GM12865 (cell line): ENCODE data around the gene CYFIP2.

Experiments
- DNase-seq: peaks from one replicate; pipeline ENCODE4 v3.0.0; 2010; ENCODE audit warnings: low read depth
- H3K4me3 ChIP-seq: 2 replicates; pipeline ENCODE4 v1.5.1; 2011; ENCODE audit warnings: mild to moderate bottlenecking, low read depth, low read length, control low read depth
- CTCF ChIP-seq: IDR thresholded peaks from 2 replicates; pipeline ENCODE4 v1.5.1; 2011; ENCODE audit warnings: low read length, control low read depth, low read depth, inconsistent platforms; ENCODE audit not compliant: insufficient read depth; ENCODE audit errors: missing control alignments

CYFIP2 gene

DNA sequence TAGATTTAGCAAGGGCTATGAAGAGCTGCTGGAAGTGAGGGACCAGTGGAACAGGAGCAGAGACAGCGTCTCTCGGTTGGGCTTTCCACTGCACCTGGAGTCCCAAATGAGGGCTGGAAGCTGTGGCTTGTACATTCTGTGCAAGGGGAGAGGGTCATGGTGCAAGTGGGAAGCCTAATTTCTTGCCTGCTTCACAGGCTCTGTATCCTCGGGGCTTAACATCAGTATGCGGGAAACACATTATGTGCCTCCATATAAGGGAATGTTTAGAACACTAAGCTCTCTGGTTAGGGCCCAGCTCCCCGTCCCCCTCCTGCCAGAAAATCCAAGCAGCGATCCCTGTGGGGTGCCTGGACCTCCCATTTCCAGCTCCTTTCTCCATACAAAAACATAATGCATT is 105.0 kb downstream of the CYFIP2 start:
- DNase-seq: no peak
- no peak overlapping the region for H3K4me3 ChIP-seq
- TF ChIP-seq CTCF: no peak

GRCh38 chr5:157371655-157372471 is 105.9 kb downstream of the CYFIP2 start:
- DNase-seq: no peak
- no peak for TF ChIP-seq CTCF
- no peak overlapping the region for H3K4me3 ChIP-seq

GRCh38 chr5:157372472-157372822 is 106.5 kb downstream of the CYFIP2 start:
- no peak overlapping the region for H3K4me3 ChIP-seq
- no peak for DNase-seq
- no peak for TF ChIP-seq CTCF

- TF ChIP-seq CTCF: no peak
- no peak for DNase-seq
- H3K4me3 ChIP-seq: no peak overlapping the region
Measured at GRCh38 chr5:157378509-157378908, 112.6 kb downstream of the CYFIP2 start.

DNA sequence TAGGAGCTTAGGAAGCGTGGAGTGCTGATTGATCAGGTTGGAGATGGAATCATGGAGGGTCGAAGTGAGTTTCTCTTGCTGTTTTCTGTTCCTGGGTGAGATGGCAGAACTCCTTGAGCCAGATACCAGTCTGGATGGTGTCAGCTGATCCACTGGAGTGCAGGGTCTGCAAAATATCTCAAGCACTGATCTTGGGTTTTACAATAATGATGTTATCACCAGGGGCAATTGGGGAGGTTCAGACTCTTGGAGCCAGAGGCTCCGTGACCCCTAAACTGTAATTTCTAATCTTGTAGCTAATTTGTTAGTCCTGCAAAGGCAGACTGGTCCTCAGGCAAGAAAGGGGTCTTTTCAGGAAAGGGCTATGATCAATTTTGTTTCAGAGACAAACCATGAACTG is 114.1 kb downstream of the CYFIP2 start:
- H3K4me3 ChIP-seq: no peak overlapping the region
- no peak for TF ChIP-seq CTCF
- no peak for DNase-seq

DNA sequence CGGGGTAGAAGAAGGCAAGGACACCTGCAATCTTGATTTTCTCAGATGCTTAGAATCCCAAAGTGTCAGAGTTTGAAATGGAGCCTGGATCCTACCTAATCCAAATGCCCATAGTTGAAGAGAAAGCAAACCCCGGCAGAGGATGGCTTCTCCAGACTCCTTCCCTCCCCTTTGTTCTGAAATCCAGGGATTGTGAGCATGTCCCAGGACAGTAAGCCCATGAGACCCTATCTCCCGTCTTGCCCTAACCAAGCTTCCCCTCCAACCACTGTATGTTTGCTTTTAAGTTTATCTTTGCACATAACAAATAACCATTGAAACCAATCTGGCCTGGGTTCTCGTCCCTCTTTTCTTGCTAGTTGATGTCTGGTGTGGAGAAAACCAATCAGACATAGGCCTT is 115.8 kb downstream of the CYFIP2 start:
- DNase-seq: no peak
- no peak overlapping the region for H3K4me3 ChIP-seq
- no peak for TF ChIP-seq CTCF
